Measurements from ENCODE around the gene BCL2L13.

GRCh38 chr22:17772249-17772957 is 133.8 kb downstream of the BCL2L13 start:
- no peak for TF ChIP-seq EZH2 (IDR thresholded peaks at IDR 0.05; ENCODE audit: low read length)
- no peak for TF ChIP-seq CTCF (optimal IDR thresholded peaks at IDR 0.05 in 1 of 3, IDR thresholded peaks at IDR 0.05 in 1 of 3, conservative IDR thresholded peaks at IDR 0.05 in 1 of 3; ENCODE audit: extremely low read depth in 1 of 3, insufficient read depth in 2 of 3, low read length in 3 of 3)
